HepG2 (cell line): ENCODE results near the gene GPAT3.

Experiments
- MYNN ChIP-seq: sonication (generic); formaldehyde crosslinking; IDR thresholded peaks from 2 replicates; pipeline ENCODE4 v1.4.0; 2020; ENCODE audit warnings: mild to moderate bottlenecking, low read depth, missing genetic modification reagents
- ZNF44 ChIP-seq: sonication (generic); formaldehyde crosslinking; IDR thresholded peaks from 2 replicates; pipeline ENCODE4 v1.5.1; 2020; ENCODE audit warnings: mild to moderate bottlenecking, missing genetic modification reagents

DNA sequence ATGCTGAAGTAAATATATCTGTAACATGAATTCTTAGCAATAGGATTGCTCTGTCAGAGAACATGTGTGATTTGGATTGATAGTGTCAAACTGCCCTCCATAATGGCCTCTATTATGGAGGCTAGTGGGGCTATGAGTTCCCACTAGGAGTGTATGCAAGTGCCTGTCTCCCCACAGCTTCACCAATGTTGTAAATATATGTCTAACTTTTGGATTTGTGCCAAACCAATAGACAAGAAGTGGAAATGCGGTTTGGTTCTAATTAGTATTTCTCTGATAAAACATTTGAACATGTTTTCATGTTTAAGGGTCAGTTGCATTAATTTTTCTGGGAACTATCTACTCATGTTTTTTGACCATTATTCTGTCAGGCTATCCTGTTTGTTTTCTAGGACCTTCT lies 28.1 kb downstream of the GPAT3 start:
- TF ChIP-seq MYNN (CRISPR knock-in tag): no peak
- no peak for TF ChIP-seq ZNF44
